ENCODE results near the gene CEP97.
"Not testable (repeated sequence)": the region's sequence is repeated elsewhere in the genome, so short reads cannot be mapped to it uniquely, and the experiment has no call there.

CEP97 gene

GRCh38 chr3:101729586-101729985, 5.2 kb downstream of the CEP97 start:
- H3K4me3 ChIP-seq (ENCODE audit: low read depth, low read length) = no peak overlapping the region
- no peak for DNase-seq (ENCODE audit: low read depth)
- TF ChIP-seq CTCF (IDR thresholded peaks at IDR 0.05; ENCODE audit: low read depth, low read length, missing control alignments) = no peak

DNA sequence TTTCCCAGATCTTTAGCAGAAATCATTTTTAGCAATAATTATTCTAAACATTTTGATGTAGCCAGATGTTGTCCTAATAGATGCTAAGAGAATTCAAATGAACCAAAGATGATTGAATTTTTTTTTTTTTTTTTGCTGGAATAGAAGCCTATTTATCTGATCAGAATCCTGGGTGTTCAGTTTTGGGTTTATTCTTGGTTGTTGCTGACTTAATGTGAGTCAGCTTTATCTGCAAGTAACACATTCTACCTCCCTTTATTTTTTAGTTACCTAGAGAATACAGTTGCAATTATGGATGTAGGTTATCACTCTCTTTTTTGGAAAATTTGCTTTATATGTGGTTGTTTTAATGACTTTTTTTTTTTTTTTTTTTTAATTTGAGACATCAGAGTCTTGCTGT, 6.4 kb downstream of the CEP97 start:
- TF ChIP-seq CTCF (IDR thresholded peaks at IDR 0.05; ENCODE audit: low read depth, low read length, missing control alignments) = no peak
- no peak for DNase-seq (ENCODE audit: low read depth)
- no peak overlapping the region for H3K4me3 ChIP-seq (ENCODE audit: low read depth, low read length)

DNA sequence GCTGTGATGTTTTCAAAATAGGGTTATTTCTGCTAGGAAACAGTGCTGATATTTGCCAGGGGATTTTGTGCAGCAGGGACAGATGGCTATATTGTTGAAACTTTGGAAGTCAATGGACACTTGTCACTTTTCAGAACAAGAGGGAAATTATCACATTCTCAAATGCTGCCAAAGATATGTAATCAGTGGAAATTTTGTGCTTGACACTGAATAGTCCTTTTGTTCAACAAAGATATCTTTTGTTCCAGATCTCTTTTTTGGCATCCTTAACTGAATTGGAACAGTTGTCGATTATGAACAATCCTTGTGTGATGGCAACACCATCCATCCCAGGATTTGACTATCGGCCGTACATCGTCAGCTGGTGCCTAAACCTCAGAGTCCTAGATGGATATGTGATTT, 7.8 kb downstream of the CEP97 start:
- H3K4me3 ChIP-seq (ENCODE audit: low read depth, low read length) = no peak overlapping the region
- no peak for DNase-seq (ENCODE audit: low read depth)
- no peak for TF ChIP-seq CTCF (IDR thresholded peaks at IDR 0.05; ENCODE audit: low read depth, low read length, missing control alignments)

- TF ChIP-seq CTCF (IDR thresholded peaks at IDR 0.05; ENCODE audit: low read depth, low read length, missing control alignments) = no peak
- no peak for DNase-seq (ENCODE audit: low read depth)
- H3K4me3 ChIP-seq (ENCODE audit: low read depth, low read length) = no peak overlapping the region
Measured at GRCh38 chr3:101735833-101736232, 11.4 kb downstream of the CEP97 start.

GRCh38 chr3:101741914-101742313, 17.5 kb downstream of the CEP97 start:
- not testable (repeated sequence) for H3K4me3 ChIP-seq (ENCODE audit: low read depth, low read length)

GRCh38 chr3:101744811-101745210, 20.4 kb downstream of the CEP97 start:
- DNase-seq (ENCODE audit: low read depth) = no peak
- H3K4me3 ChIP-seq (ENCODE audit: low read depth, low read length) = no peak overlapping the region
- TF ChIP-seq CTCF (IDR thresholded peaks at IDR 0.05; ENCODE audit: low read depth, low read length, missing control alignments) = no peak

More at GRCh38 chr3:101741914-101742313, 17.5 kb downstream of the CEP97 start:
- DNase-seq (ENCODE audit: low read depth) = not testable (repeated sequence)

DNA sequence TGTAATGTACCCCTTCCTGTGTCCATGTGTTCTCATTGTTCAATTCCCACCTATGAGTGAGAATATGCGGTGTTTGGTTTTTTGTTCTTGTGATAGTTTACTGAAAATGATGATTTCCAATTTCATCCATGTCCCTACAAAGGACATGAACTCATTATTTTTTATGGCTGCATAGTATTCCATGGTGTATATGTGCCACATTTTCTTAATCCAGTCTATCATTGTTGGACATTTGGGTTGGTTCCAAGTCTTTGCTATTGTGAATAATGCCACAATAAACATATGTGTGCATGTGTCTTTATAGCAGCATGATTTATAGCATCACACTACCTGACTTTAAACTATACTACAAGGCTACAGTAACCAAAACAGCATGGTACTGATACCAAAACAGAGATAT, 21.5 kb downstream of the CEP97 start:
- not testable (repeated sequence) for H3K4me3 ChIP-seq (ENCODE audit: low read depth, low read length)

GRCh38 chr3:101753386-101754113, 29.1 kb downstream of the CEP97 start:
- not testable (repeated sequence) for DNase-seq (ENCODE audit: low read depth); H3K4me3 ChIP-seq (ENCODE audit: low read depth, low read length)

More for the DNA sequence above, 21.5 kb downstream of the CEP97 start:
- DNase-seq (ENCODE audit: low read depth) = not testable (repeated sequence)

Data from GM12864 (cell line).